HepG2 (cell line): ENCODE results near the gene ARHGAP45. TPM values are rescaled to one million over a fixed set of nuclear protein-coding genes. Genes with fewer than 3 reads are reported as not detected.
A peak's percentile ranks its signal among the peaks of the same experiment; 100 is the strongest.

ENCODE experiments used
- ATAC-seq: fragments of 200-7000 bp; cut with Tn5 transposase; 3 replicates; pipeline ENCODE4 v1.9.1; 2020; ENCODE audit warnings: mild to moderate bottlenecking, moderate library complexity
- BruUV-seq: library from RNA; stranded (reverse); fragments of 400-500 nt; replicated peaks from 2 replicates; lab custom pipeline; 2021; lab: Mats Ljungman, UMichigan
- CTCF ChIA-PET: fragments of 300-600 bp; formaldehyde crosslinking; extraction: SDS; loops from one replicate; lab custom pipeline; 2021; ENCODE audit warnings: low total read pairs, inconsistent platforms, low intra/inter-chr PET ratio; lab: Yijun Ruan, JAX
- POLR2A ChIA-PET: fragments of 350-600 bp; sonication (Branson Sonifier 250); formaldehyde crosslinking; loops from one replicate; lab custom pipeline; 2020; ENCODE audit warnings: antibody characterized with exemption, inconsistent platforms; lab: Yijun Ruan, JAX
- DNase-seq: peaks from one replicate; pipeline ENCODE4 v3.0.0-alpha.2; 2015; ENCODE audit warnings: low spot score
- FAIRE-seq: peaks from 3 replicates; lab custom pipeline; 2011; peaks lifted over from hg19 to GRCh38; lab: Jason Lieb, UNC
- H2AFZ ChIP-seq: one replicate; pipeline ENCODE4 v1.6.1; 2011; ENCODE audit warnings: low read length, inconsistent platforms
- H3K27ac ChIP-seq: fragments of 300-600 bp; 3 replicates; pipeline ENCODE4 v1.8.0; 2011; ENCODE audit warnings: mixed run types, mild to moderate bottlenecking, mixed read lengths, low read length, inconsistent platforms; ENCODE audit not compliant: insufficient read depth; ENCODE audit errors: extremely low read length
- H3K27me3 ChIP-seq, 2 experiments: fragments of 200-600 bp in 1 of 2; 2 replicates in 1 of 2; 3 replicates in 1 of 2; pipeline versions ENCODE4 v1.6.0 to v1.8.0; 2011; ENCODE audit warnings: low read length in 2 of 2, mild to moderate bottlenecking in 2 of 2, moderate library complexity in 2 of 2, inconsistent platforms in 1 of 2; ENCODE audit not compliant: insufficient read depth in 2 of 2, control insufficient read depth in 1 of 2
- H3K36me3 ChIP-seq, 2 experiments: fragments of 200-600 bp in 1 of 2; replicated peaks in 1 of 2; 2 replicates in 1 of 2; 3 replicates in 1 of 2; pipeline versions ENCODE4 v1.5.1 to v1.8.0; 2011; ENCODE audit warnings: low read length in 2 of 2, inconsistent platforms in 1 of 2; ENCODE audit not compliant: insufficient read depth in 2 of 2, control insufficient read depth in 1 of 2
- H3K4me1 ChIP-seq: 2 replicates; pipeline ENCODE4 v1.5.1; 2012; ENCODE audit warnings: low read length, inconsistent platforms; ENCODE audit not compliant: insufficient read depth
- H3K4me2 ChIP-seq: 2 replicates; pipeline ENCODE4 v1.6.0; 2011; ENCODE audit warnings: low read depth, low read length, inconsistent platforms
- H3K4me3 ChIP-seq, 3 experiments: fragments of 200-600 bp in 1 of 3; sonication (generic), shearing (Covaris generic) in 1 of 3; replicated peaks in 1 of 3; 2 replicates each; pipeline ENCODE4 v1.5.1; 2011 to 2016; ENCODE audit warnings: low read length in 3 of 3, inconsistent platforms in 2 of 3, low read depth in 2 of 3, mild to moderate bottlenecking in 2 of 3, control low read depth in 1 of 3, mixed read lengths in 1 of 3; ENCODE audit not compliant: insufficient read depth in 1 of 3
- H3K79me2 ChIP-seq: one replicate; pipeline ENCODE4 v1.6.1; 2011; ENCODE audit warnings: low read length, inconsistent platforms; ENCODE audit not compliant: insufficient read depth
- H3K9ac ChIP-seq: 2 replicates; pipeline ENCODE4 v1.6.0; 2011; ENCODE audit warnings: mild to moderate bottlenecking, low read depth, low read length, inconsistent platforms; ENCODE audit not compliant: insufficient read depth
- H3K9me3 ChIP-seq: 2 replicates; pipeline ENCODE4 v1.5.1; 2012; ENCODE audit warnings: mild to moderate bottlenecking, low read length
- H4K20me1 ChIP-seq: 2 replicates; pipeline ENCODE4 v1.6.0; 2011; ENCODE audit warnings: inconsistent platforms, mild to moderate bottlenecking, low read length, moderate library complexity; ENCODE audit not compliant: insufficient read depth
- FOXP1 ChIP-seq, 2 experiments: fragments of 450-650 bp in 1 of 2; IDR thresholded peaks; 2 replicates each; pipeline ENCODE4 v1.6.1; 2017 to 2018; ENCODE audit warnings: antibody characterized with exemption in 1 of 2
- THAP9 ChIP-seq: sonication (generic); formaldehyde crosslinking; IDR thresholded peaks from 2 replicates; pipeline ENCODE4; 2020; ENCODE audit warnings: missing genetic modification reagents, mild to moderate bottlenecking, borderline replicate concordance
- ZBTB21 ChIP-seq: sonication (generic); formaldehyde crosslinking; IDR thresholded peaks from 2 replicates; pipeline ENCODE4 v1.4.0; 2020; ENCODE audit warnings: missing genetic modification reagents
- ZNF12 ChIP-seq: sonication (generic); formaldehyde crosslinking; IDR thresholded peaks from 2 replicates; pipeline ENCODE4 v1.5.0; 2020; ENCODE audit warnings: missing genetic modification reagents
- ZNF282 ChIP-seq: fragments of 450-650 bp; IDR thresholded peaks from 2 replicates; pipeline ENCODE4 v1.6.1; 2018; ENCODE audit not compliant: partially characterized antibody
- ZNF292 ChIP-seq: sonication (generic); formaldehyde crosslinking; IDR thresholded peaks from 2 replicates; pipeline ENCODE4 v1.8.1; 2022; ENCODE audit warnings: mild to moderate bottlenecking, low read depth, missing genetic modification reagents, borderline replicate concordance
- ZNF468 ChIP-seq: sonication (generic); formaldehyde crosslinking; IDR thresholded peaks from 2 replicates; pipeline ENCODE4 v1.8.0; 2022; ENCODE audit warnings: mild to moderate bottlenecking, moderate library complexity, missing genetic modification reagents
- ZNF629 ChIP-seq: sonication (generic); formaldehyde crosslinking; conservative IDR thresholded peaks from 2 replicates; pipeline ENCODE4 v1.5.0; 2020; ENCODE audit warnings: missing genetic modification reagents
- ZNF768 ChIP-seq: sonication (generic); formaldehyde crosslinking; IDR thresholded peaks from 2 replicates; pipeline ENCODE4 v1.4.0; 2020; ENCODE audit warnings: missing genetic modification reagents
- ZNF792 ChIP-seq: IDR thresholded peaks from 2 replicates; pipeline ENCODE4 v1.6.1; 2016
- WGBS: methylation state at CpG from one replicate; pipeline ENCODE4 v1.1.6; 2017; ENCODE audit warnings: low lambda C conversion rate; 5-methylcytosine and 5-hydroxymethylcytosine counted together
- in situ Hi-C: cut with HindIII; loops from 2 replicates; pipeline ENCODE4 v1.10.0; 2017; ENCODE audit warnings: low pct_unique_long_range_greater_than_20kb; ENCODE audit not compliant: extremely low pct_ligation_motif_present
- intact Hi-C: fragments of 100-400 bp; cut with micrococcal nuclease; formaldehyde crosslinking; loops from one replicate; pipeline ENCODE4 v1.10.0; 2022; ENCODE audit not compliant: unreplicated experiment
- polyA plus RNA-seq, 8 experiments: library from polyadenylated mRNA; depleted of rRNA in 3 of 8; stranded (reverse) in 7 of 8; unstranded in 1 of 8; fragments of >200 nt; fragmentation: Illumina TruSeq in 4 of 8; extraction: Trizol in 4 of 8; gene quantifications; 2 replicates each; pipeline versions ENCODE4 v1.2.1 to v1.2.3, GENCODE V29; 2011 to 2016; ENCODE audit warnings: low read depth in 4 of 8, missing spikeins in 1 of 8, mixed read lengths in 1 of 8; ENCODE audit not compliant: insufficient read depth in 1 of 8
- total RNA-seq, 5 experiments: library from RNA; depleted of rRNA; stranded (reverse); fragments of >200 nt; fragmentation: Illumina TruSeq; extraction: Trizol; gene quantifications; 2 replicates each; pipeline ENCODE4 v1.2.3, GENCODE V29; 2016; ENCODE audit warnings: low read depth in 1 of 5
- TF ChIP-seq, protein P1 (sequence below): sonication (generic); formaldehyde crosslinking; IDR thresholded peaks from 2 replicates; pipeline ENCODE4 v1.4.0; 2020; ENCODE audit warnings: missing genetic modification reagents

ARHGAP45 gene
- total and polyA plus RNA-seq, 2 of the 13 experiments (the other 11 are each of a cell fraction or from before 2014, with no cell fraction given) = 0.84 to 32.0 TPM

- no peak overlapping the region for H3K4me3 ChIP-seq
- H3K9ac ChIP-seq = no peak overlapping the region
- 95% methylated on average over 13 of the region's 20 CpGs for WGBS
- peaks cover 16 to 32% of the 10 kb centered on the region in 2 experiments for H3K36me3 ChIP-seq
- no peak for DNase-seq
- peaks cover 13% of the 10 kb centered on the region; the same call in 1 of the 2 replicates for H3K4me1 ChIP-seq
- no peak overlapping the region for H3K27ac ChIP-seq
- 0 out of 2 replicates have a peak, but pooled peaks cover 2% of the 10 kb centered on the region for H4K20me1 ChIP-seq
- FAIRE-seq = no peak
- POLR2A ChIA-PET = interaction anchor here (0.7 to 1.1 kb wide), 3 partner anchors 9 to 289 kb away, joined by 3 read pairs; no protein-coding TSS in a partner anchor
- BruUV-seq = no TSS peak
- H3K4me2 ChIP-seq = no peak overlapping the region
- no peaks in the 10 kb centered on the region for H3K9me3 ChIP-seq
- H3K27me3 ChIP-seq = no peaks in the 10 kb centered on the region
- in situ Hi-C loops = no loop called here
- CTCF ChIA-PET = no interaction called here
- TF ChIP-seq ZBTB21 (CRISPR knock-in tag) (no peak), ZNF629 (CRISPR knock-in tag) (peak; percentile 65), ZNF768 (CRISPR knock-in tag) (peak; percentile 98)
- TF ChIP-seq, protein P1, sequence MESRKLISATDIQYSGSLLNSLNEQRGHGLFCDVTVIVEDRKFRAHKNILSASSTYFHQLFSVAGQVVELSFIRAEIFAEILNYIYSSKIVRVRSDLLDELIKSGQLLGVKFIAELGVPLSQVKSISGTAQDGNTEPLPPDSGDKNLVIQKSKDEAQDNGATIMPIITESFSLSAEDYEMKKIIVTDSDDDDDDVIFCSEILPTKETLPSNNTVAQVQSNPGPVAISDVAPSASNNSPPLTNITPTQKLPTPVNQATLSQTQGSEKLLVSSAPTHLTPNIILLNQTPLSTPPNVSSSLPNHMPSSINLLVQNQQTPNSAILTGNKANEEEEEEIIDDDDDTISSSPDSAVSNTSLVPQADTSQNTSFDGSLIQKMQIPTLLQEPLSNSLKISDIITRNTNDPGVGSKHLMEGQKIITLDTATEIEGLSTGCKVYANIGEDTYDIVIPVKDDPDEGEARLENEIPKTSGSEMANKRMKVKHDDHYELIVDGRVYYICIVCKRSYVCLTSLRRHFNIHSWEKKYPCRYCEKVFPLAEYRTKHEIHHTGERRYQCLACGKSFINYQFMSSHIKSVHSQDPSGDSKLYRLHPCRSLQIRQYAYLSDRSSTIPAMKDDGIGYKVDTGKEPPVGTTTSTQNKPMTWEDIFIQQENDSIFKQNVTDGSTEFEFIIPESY (CRISPR knock-in tag) = 0 out of 2 replicates have a peak, but pooled peaks have one; percentile 9
- H3K79me2 ChIP-seq = peaks cover 19% of the 10 kb centered on the region
- no peak overlapping the region for H2AFZ ChIP-seq
- ATAC-seq = no peak
- intact Hi-C loops = no loop called here
These were observed 34.6 kb upstream of the ARHGAP45 start for GRCh38 chr19:1032264-1032867.

- H3K9ac ChIP-seq = no peak overlapping the region
- H3K27ac ChIP-seq = no peak overlapping the region
- WGBS = 93% methylated on average over 21 of the region's 29 CpGs
- intact Hi-C loops (no loop called here), in situ Hi-C loops (no loop called here)
- H3K9me3 ChIP-seq = no peaks in the 10 kb centered on the region
- H3K27me3 ChIP-seq = no peaks in the 10 kb centered on the region
- peaks cover 10 to 34% of the 10 kb centered on the region in 2 experiments for H3K36me3 ChIP-seq
- no peaks in the 10 kb centered on the region for H4K20me1 ChIP-seq
- DNase-seq (no peak), FAIRE-seq (no peak), ATAC-seq (no peak)
- ChIA-PET CTCF (no interaction called here), POLR2A (no interaction called here)
- no peak overlapping the region for H3K4me3 ChIP-seq
- peaks cover 17% of the 10 kb centered on the region for H3K4me1 ChIP-seq
- H2AFZ ChIP-seq = no peak overlapping the region
- H3K79me2 ChIP-seq = no peaks in the 10 kb centered on the region
- no peak overlapping the region for H3K4me2 ChIP-seq
- no TSS peak for BruUV-seq
- TF ChIP-seq ZNF792 (CRISPR knock-in tag) = no peak
- TF ChIP-seq ZNF282 = no peak
- TF ChIP-seq ZNF468 (CRISPR knock-in tag) = no peak
- no peak for TF ChIP-seq ZNF292 (CRISPR knock-in tag)
- TF ChIP-seq FOXP1 (IDR thresholded peaks at IDR 0.05) = no peak
- no peak for TF ChIP-seq FOXP1 (CRISPR knock-in tag; IDR thresholded peaks at IDR 0.05)
- TF ChIP-seq THAP9 = no peak
- no peak for TF ChIP-seq ZNF12 (CRISPR knock-in tag)
These were observed 30.9 kb upstream of the ARHGAP45 start for GRCh38 chr19:1035998-1036621.
